Measurements from ENCODE around the gene CLIC4. TPM values are rescaled to one million over a fixed set of nuclear protein-coding genes. Genes with fewer than 3 reads are reported as not detected.

Gene CLIC4
- total and polyA plus RNA-seq, 9 of the 15 experiments (the other 6 are each of a cell fraction or from before 2014, with no cell fraction given): 16.0 to 67.5 (median 38.4) TPM

DNA sequence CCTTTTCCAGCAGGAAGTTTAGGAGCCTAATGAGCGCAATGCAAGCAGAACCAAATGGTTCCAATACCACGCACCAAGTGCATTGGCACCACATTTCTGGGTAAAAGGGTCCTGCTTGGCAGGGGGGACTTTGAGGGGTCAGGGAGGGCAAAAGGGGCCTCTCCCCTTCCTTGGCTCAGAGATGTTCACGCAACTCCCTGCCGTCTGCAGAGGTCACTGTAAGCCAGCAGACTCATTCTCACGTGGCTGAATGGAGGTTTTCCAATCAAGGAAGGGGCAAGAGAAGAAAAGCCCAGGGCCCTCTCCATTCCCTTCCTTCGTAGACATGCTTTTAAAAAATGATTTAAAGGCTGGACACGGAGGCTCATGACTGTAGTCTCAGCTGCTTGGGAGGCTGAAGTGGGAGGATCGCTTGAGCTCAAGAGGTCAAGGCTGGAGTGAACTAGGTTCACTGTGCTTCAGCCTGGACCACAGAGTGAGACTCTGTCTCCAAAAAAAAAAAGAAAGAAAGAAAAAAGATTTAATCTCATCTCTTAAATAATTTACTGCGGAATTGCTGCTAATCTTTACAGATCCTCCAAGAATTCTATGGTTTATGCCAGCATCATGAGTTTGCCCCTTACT lies 104.5 kb downstream of the CLIC4 start (continued):
- TF ChIP-seq GABPA (tag; conservative IDR thresholded peaks at IDR 0.05; ENCODE audit: low read depth) (no peak), E2F3 (CRISPR knock-in tag; IDR thresholded peaks at IDR 0.05) (no peak), EWSR1 (IDR thresholded peaks at IDR 0.05; ENCODE audit: borderline replicate concordance, low read depth, partially characterized antibody) (no peak), RCOR1 (IDR thresholded peaks at IDR 0.05; ENCODE audit: borderline replicate concordance in 1 of 2, low read depth in 2 of 2, low read length in 2 of 2) (no peak), NR2F6 (CRISPR knock-in tag; IDR thresholded peaks at IDR 0.05) (no peak), ELF1 (tag; IDR thresholded peaks at IDR 0.05) (no peak), CBFA2T2 (conservative IDR thresholded peaks at IDR 0.05) (no peak)
- TF ChIP-seq, protein P1, sequence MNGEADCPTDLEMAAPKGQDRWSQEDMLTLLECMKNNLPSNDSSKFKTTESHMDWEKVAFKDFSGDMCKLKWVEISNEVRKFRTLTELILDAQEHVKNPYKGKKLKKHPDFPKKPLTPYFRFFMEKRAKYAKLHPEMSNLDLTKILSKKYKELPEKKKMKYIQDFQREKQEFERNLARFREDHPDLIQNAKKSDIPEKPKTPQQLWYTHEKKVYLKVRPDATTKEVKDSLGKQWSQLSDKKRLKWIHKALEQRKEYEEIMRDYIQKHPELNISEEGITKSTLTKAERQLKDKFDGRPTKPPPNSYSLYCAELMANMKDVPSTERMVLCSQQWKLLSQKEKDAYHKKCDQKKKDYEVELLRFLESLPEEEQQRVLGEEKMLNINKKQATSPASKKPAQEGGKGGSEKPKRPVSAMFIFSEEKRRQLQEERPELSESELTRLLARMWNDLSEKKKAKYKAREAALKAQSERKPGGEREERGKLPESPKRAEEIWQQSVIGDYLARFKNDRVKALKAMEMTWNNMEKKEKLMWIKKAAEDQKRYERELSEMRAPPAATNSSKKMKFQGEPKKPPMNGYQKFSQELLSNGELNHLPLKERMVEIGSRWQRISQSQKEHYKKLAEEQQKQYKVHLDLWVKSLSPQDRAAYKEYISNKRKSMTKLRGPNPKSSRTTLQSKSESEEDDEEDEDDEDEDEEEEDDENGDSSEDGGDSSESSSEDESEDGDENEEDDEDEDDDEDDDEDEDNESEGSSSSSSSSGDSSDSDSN (IDR thresholded peaks at IDR 0.05; ENCODE audit: borderline replicate concordance in 1 of 2, low read depth in 2 of 2, low read length in 2 of 2): no peak
- TF ChIP-seq, protein P2, sequence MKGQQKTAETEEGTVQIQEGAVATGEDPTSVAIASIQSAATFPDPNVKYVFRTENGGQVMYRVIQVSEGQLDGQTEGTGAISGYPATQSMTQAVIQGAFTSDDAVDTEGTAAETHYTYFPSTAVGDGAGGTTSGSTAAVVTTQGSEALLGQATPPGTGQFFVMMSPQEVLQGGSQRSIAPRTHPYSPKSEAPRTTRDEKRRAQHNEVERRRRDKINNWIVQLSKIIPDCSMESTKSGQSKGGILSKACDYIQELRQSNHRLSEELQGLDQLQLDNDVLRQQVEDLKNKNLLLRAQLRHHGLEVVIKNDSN (CRISPR knock-in tag; IDR thresholded peaks at IDR 0.05): peak; percentile 26; the same call in 1 of the 2 replicates
- TF ChIP-seq, protein P3, sequence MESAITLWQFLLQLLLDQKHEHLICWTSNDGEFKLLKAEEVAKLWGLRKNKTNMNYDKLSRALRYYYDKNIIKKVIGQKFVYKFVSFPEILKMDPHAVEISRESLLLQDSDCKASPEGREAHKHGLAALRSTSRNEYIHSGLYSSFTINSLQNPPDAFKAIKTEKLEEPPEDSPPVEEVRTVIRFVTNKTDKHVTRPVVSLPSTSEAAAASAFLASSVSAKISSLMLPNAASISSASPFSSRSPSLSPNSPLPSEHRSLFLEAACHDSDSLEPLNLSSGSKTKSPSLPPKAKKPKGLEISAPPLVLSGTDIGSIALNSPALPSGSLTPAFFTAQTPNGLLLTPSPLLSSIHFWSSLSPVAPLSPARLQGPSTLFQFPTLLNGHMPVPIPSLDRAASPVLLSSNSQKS (CRISPR knock-in tag; IDR thresholded peaks at IDR 0.05): no peak
- TF ChIP-seq, protein P4, sequence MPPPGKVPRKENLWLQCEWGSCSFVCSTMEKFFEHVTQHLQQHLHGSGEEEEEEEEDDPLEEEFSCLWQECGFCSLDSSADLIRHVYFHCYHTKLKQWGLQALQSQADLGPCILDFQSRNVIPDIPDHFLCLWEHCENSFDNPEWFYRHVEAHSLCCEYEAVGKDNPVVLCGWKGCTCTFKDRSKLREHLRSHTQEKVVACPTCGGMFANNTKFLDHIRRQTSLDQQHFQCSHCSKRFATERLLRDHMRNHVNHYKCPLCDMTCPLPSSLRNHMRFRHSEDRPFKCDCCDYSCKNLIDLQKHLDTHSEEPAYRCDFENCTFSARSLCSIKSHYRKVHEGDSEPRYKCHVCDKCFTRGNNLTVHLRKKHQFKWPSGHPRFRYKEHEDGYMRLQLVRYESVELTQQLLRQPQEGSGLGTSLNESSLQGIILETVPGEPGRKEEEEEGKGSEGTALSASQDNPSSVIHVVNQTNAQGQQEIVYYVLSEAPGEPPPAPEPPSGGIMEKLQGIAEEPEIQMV (tag; conservative IDR thresholded peaks at IDR 0.05; ENCODE audit: low read depth): no peak

All from K562 (cell line).